Naive thymus-derived CD4-positive, alpha-beta T cell (primary cell): Measurements from ENCODE around the gene APBA2. TPM values are rescaled to one million over a fixed set of nuclear protein-coding genes. Genes with fewer than 3 reads are reported as not detected.

Experiments used
- ATAC-seq: fragments of 150-1000 bp; cut with Tn5 transposase; 2 replicates; pipeline ENCODE4 v1.10.0; 2021; ENCODE audit warnings: mild to moderate bottlenecking, moderate library complexity
- CTCF ChIA-PET: fragments of 350-600 bp; sonication (Branson Sonifier 250); formaldehyde crosslinking; loops from one replicate; lab custom pipeline; 2021; ENCODE audit warnings: antibody characterized with exemption; lab: Charles Lee
- POLR2A ChIA-PET: fragments of 350-600 bp; sonication (Branson Sonifier 250); formaldehyde crosslinking; loops from one replicate; lab custom pipeline; 2021; ENCODE audit warnings: antibody characterized with exemption, inconsistent platforms; lab: Charles Lee
- DNase-seq, 9 donors: peaks; one replicate each; pipeline versions ENCODE4 v3.0.0 to v3.0.0-alpha.2; 2020 to 2022; ENCODE audit warnings: mixed read lengths in 1 of 9
- H3K27ac ChIP-seq: one replicate; pipeline ENCODE4 v1.7.0; 2013; ENCODE audit warnings: mild to moderate bottlenecking, low read depth, low read length, moderate library complexity
- H3K27me3 ChIP-seq, 2 donors: one replicate each; pipeline ENCODE4 v1.7.0; 2013; ENCODE audit warnings: low read length in 2 of 2, mild to moderate bottlenecking in 2 of 2, moderate library complexity in 2 of 2; ENCODE audit not compliant: control insufficient read depth in 2 of 2, insufficient read depth in 2 of 2
- H3K36me3 ChIP-seq, 3 experiments: 1 replicate in 2 of 3; 2 replicates in 1 of 3; pipeline ENCODE4 v1.7.0; 2013; ENCODE audit warnings: low read length in 3 of 3, mild to moderate bottlenecking in 3 of 3, moderate library complexity in 1 of 3; ENCODE audit not compliant: insufficient read depth in 3 of 3, control insufficient read depth in 2 of 3
- H3K4me1 ChIP-seq, 2 donors: one replicate each; pipeline ENCODE4 v1.7.0; 2013; ENCODE audit warnings: low read length in 2 of 2, mild to moderate bottlenecking in 2 of 2, moderate library complexity in 1 of 2; ENCODE audit not compliant: control insufficient read depth in 2 of 2, insufficient read depth in 2 of 2
- H3K4me3 ChIP-seq: 2 replicates; pipeline ENCODE4 v1.7.0; 2013; ENCODE audit warnings: mild to moderate bottlenecking, low read length
- H3K9me3 ChIP-seq, 3 experiments: 1 replicate in 2 of 3; 2 replicates in 1 of 3; pipeline ENCODE4 v1.7.0; 2013; ENCODE audit warnings: low read length in 3 of 3; ENCODE audit not compliant: control insufficient read depth in 2 of 3
- H3K27ac Mint-ChIP-seq, 9 donors: one replicate each; pipeline ENCODE4 v1.8.0; 2020 to 2022; ENCODE audit warnings: mixed read lengths in 9 of 9, mild to moderate bottlenecking in 8 of 9, moderate library complexity in 5 of 9, inconsistent platforms in 2 of 9
- H3K27me3 Mint-ChIP-seq, 5 donors: one replicate each; pipeline ENCODE4 v1.8.0; 2021 to 2022; ENCODE audit warnings: mixed read lengths in 5 of 5, mild to moderate bottlenecking in 1 of 5
- H3K36me3 Mint-ChIP-seq, 5 donors: one replicate each; pipeline ENCODE4 v1.8.0; 2020 to 2022; ENCODE audit warnings: mixed read lengths in 5 of 5, mild to moderate bottlenecking in 3 of 5, inconsistent platforms in 1 of 5
- H3K4me1 Mint-ChIP-seq, 7 donors: one replicate each; pipeline ENCODE4 v1.8.0; 2020 to 2022; ENCODE audit warnings: mixed read lengths in 7 of 7, mild to moderate bottlenecking in 3 of 7, inconsistent platforms in 1 of 7
- H3K4me3 Mint-ChIP-seq, 10 donors: one replicate each; pipeline ENCODE4 v1.8.0; 2020 to 2022; ENCODE audit warnings: mild to moderate bottlenecking in 10 of 10, mixed read lengths in 10 of 10, moderate library complexity in 6 of 10, inconsistent platforms in 2 of 10
- H3K9me3 Mint-ChIP-seq, 11 donors: one replicate each; pipeline ENCODE4 v1.8.0; 2020 to 2022; ENCODE audit warnings: mixed read lengths in 11 of 11, mild to moderate bottlenecking in 4 of 11, inconsistent platforms in 1 of 11, moderate library complexity in 1 of 11
- intact Hi-C, 2 donors: fragments of 100-400 bp; cut with micrococcal nuclease; formaldehyde crosslinking; loops; one replicate each; pipeline ENCODE4 v1.15.1; 2023
- polyA plus RNA-seq, 2 donors: library from polyadenylated mRNA; unstranded; fragments of 300-500 nt; fragmentation: Illumina TruSeq; gene quantifications; one replicate each; pipeline ENCODE4 v1.2.3, GENCODE V29; 2021
- total RNA-seq, 6 experiments: library from RNA in 5 of 6; stranded (reverse) in 5 of 6; gene quantifications; 1 replicate in 5 of 6; 2 replicates in 1 of 6; pipeline ENCODE4 v1.2.3 and lab custom pipeline; 2021 to 2026

Gene APBA2
- total and polyA plus RNA-seq, 7 experiments from 2014 or later = 7.7 to 139 (median 110) TPM

DNA sequence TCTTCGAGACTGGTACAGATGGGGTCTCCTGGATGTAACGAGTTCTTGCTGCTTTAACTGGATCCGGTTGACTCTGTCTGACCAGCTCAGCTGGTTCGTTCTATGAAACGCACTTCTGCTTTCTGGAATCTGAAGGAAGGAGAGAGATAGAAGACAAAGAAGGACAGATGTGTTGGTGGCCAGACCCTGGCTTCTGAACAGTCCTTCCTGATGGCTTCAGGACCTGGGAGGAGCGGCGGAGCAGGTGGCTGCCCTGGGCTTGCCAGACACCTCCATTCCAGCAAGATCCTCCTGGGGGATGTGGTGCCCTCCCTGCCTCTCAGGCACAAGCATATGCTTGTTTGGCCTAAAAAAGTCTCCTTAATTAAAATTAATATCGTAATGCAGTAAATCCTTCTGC is 99.9 kb downstream of the APBA2 start:
- Histone ChIP-seq H3K4me3 (no peak overlapping the region), H3K27me3 (no peaks in the 10 kb centered on the region), H3K4me1 (peaks cover 0 to 20% of the 10 kb centered on the region in 2 donors), H3K27ac (no peak overlapping the region), H3K9me3 (no peaks in the 10 kb centered on the region), H3K36me3 (peaks cover 0 to 3% (median 0%) of the 10 kb centered on the region in 3 experiments)
- no peak for DNase-seq
- peaks cover 10 to 78% (median 57%) of the 10 kb centered on the region in 7 donors for H3K4me1 Mint-ChIP-seq
- POLR2A ChIA-PET = no interaction called here
- peak overlapping the region in 5 of 9 donors; percentile 14 to 79 (median 67) for H3K27ac Mint-ChIP-seq
- H3K36me3 Mint-ChIP-seq = peaks cover 0 to 21% (median 7%) of the 10 kb centered on the region in 5 donors
- ATAC-seq = no peak
- H3K27me3 Mint-ChIP-seq = no peaks in the 10 kb centered on the region
- intact Hi-C loops = no loop called here
- CTCF ChIA-PET = no interaction called here
- H3K9me3 Mint-ChIP-seq = peaks cover 0 to 4% (median 0%) of the 10 kb centered on the region in 11 donors
- H3K4me3 Mint-ChIP-seq = peak overlapping the region in 5 of 10 donors; percentile 21 to 74 (median 46)

DNA sequence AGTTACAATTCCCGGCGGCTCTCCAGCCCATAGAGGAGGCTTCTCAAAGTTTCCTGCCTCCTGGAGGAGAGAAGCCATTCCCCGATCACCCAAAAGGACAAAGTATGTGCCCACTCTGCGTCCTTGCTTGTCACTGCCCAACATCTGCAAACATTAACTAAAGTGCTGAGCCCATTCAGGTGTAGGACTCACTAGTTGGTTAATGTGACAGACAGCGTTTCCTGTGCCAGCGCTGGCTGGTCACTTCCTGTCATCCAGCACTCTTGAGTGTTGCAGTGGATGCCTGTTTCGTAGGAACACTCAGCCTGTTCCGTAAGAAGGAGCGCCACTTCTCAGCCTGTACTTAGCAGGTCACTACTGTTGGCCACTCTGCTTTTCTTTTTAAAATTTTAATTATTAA is 100.3 kb downstream of the APBA2 start:
- Histone ChIP-seq H3K4me1 (peaks cover 0 to 20% of the 10 kb centered on the region in 2 donors), H3K4me3 (no peak overlapping the region), H3K9me3 (no peaks in the 10 kb centered on the region), H3K36me3 (peaks cover 0 to 3% (median 0%) of the 10 kb centered on the region in 3 experiments), H3K27me3 (no peaks in the 10 kb centered on the region), H3K27ac (no peak overlapping the region)
- H3K4me3 Mint-ChIP-seq = peak overlapping the region in 4 of 10 donors; percentile 33 to 74 (median 60)
- ChIA-PET CTCF (no interaction called here), POLR2A (no interaction called here)
- H3K27ac Mint-ChIP-seq = peak overlapping the region in 3 of 9 donors; percentile 14 to 79 (median 67)
- ATAC-seq (peak; percentile 66), DNase-seq (no peak)
- intact Hi-C loops = no loop called here
- no peaks in the 10 kb centered on the region for H3K27me3 Mint-ChIP-seq
- H3K4me1 Mint-ChIP-seq = peaks cover 10 to 75% (median 59%) of the 10 kb centered on the region in 7 donors
- H3K9me3 Mint-ChIP-seq = peaks cover 0 to 4% (median 0%) of the 10 kb centered on the region in 11 donors
- peaks cover 0 to 18% (median 7%) of the 10 kb centered on the region in 5 donors for H3K36me3 Mint-ChIP-seq

DNA sequence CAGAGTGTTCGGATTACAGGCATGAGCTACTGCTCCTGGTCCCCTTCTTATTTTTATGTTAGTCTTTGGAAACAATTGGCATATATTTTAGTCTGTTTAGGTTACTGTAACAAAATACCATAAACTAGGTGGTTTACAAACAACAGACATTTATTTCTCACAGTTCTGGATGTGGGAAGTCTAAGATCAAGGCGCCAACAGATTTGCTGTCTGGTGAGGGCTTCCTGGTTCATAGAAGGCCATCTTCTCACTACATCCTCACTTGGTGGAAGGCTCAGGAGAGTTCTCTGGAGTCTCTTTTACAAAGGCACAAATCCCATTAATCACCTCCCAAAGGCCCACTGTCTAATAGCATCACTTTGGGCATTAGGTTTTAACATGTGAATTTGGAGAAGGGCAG is 101.0 kb downstream of the APBA2 start:
- H3K4me3 ChIP-seq = no peak overlapping the region
- peak overlapping the region in 1 of 9 donors; percentile 40 for H3K27ac Mint-ChIP-seq
- H3K4me3 Mint-ChIP-seq = peak overlapping the region in 1 of 10 donors; percentile 21

DNA sequence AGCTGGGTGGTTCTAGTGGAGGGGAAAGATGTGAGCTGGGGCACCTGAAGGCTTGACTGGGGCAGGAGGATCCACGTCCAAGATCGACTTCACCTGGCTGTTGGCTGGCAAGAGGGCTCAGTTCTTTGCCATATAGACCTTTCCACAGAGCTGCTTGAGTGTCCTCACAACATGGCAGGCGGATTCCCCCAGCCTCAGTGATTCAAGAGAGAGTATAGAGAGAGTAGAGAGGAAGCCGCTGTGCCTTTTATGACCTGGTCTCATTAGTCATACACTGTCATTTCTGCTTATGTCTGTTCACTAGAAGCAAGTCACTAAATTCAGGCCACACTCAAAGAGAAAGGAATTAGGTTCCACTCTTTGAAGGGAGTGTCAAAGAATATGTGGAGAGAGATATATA is 101.6 kb downstream of the APBA2 start:
- H3K36me3 Mint-ChIP-seq = peaks cover 0 to 16% (median 7%) of the 10 kb centered on the region in 5 donors
- Histone ChIP-seq H3K4me3 (no peak overlapping the region), H3K27ac (no peak overlapping the region), H3K36me3 (peaks cover 0 to 3% (median 0%) of the 10 kb centered on the region in 3 experiments), H3K9me3 (no peaks in the 10 kb centered on the region), H3K27me3 (no peaks in the 10 kb centered on the region), H3K4me1 (peaks cover 0 to 20% of the 10 kb centered on the region in 2 donors)
- peaks cover 0 to 4% (median 0%) of the 10 kb centered on the region in 11 donors for H3K9me3 Mint-ChIP-seq
- intact Hi-C loops = no loop called here
- CTCF ChIA-PET = no interaction called here
- POLR2A ChIA-PET = no interaction called here
- peaks cover 10 to 82% (median 54%) of the 10 kb centered on the region in 7 donors for H3K4me1 Mint-ChIP-seq
- H3K27me3 Mint-ChIP-seq = no peaks in the 10 kb centered on the region
- H3K4me3 Mint-ChIP-seq = peak overlapping the region in 1 of 10 donors; percentile 10
- peak overlapping the region in 2 of 9 donors; percentile 0 to 40 for H3K27ac Mint-ChIP-seq
- ATAC-seq (no peak), DNase-seq (no peak)

More for the DNA sequence above, 101.0 kb downstream of the APBA2 start:
- CTCF ChIA-PET = no interaction called here
- ATAC-seq = no peak
- no peak for DNase-seq
- H3K36me3 Mint-ChIP-seq = peaks cover 0 to 16% (median 7%) of the 10 kb centered on the region in 5 donors
- H3K27me3 ChIP-seq = no peaks in the 10 kb centered on the region
- intact Hi-C loops = no loop called here
- peaks cover 0 to 4% (median 0%) of the 10 kb centered on the region in 11 donors for H3K9me3 Mint-ChIP-seq
- H3K27me3 Mint-ChIP-seq = no peaks in the 10 kb centered on the region
- H3K36me3 ChIP-seq = peaks cover 0 to 3% (median 0%) of the 10 kb centered on the region in 3 experiments
- peaks cover 0 to 20% of the 10 kb centered on the region in 2 donors for H3K4me1 ChIP-seq
- peaks cover 10 to 77% (median 57%) of the 10 kb centered on the region in 7 donors for H3K4me1 Mint-ChIP-seq
- no peak overlapping the region for H3K27ac ChIP-seq
- POLR2A ChIA-PET = no interaction called here
- H3K9me3 ChIP-seq = no peaks in the 10 kb centered on the region

DNA sequence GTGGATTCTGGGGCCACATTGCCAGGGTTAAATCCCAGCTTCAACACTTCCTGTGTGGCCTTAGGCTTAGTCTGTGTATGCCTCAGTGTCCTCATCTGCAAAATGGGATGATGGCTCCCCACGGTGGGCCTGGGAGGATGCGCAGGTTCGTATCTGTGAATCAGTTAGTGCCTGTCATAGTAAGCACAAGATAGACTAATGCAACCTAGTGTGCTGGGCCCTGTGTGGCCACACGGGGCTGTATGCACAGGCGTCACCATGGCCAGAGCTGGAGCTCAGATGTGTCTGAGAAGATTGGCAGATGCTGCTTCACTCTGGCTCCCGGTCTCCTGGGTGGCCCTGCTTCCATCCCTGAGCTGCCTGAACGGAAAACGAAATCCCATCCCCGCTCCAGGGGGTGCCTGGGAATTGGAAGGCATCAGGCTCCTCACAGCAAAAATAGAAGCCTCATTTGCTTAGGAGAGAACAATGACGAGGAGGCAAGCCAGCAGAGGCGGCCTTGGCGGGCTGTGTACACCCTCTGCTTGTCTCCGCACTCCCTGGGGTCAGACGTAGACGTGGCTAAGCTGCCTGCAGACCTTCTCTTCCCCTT is 103.6 kb downstream of the APBA2 start:
- Histone ChIP-seq H3K4me1 (peaks cover 0 to 21% of the 10 kb centered on the region in 2 donors), H3K27ac (no peak overlapping the region), H3K36me3 (peaks cover 0 to 3% (median 0%) of the 10 kb centered on the region in 3 experiments), H3K4me3 (no peak overlapping the region), H3K27me3 (no peaks in the 10 kb centered on the region), H3K9me3 (no peaks in the 10 kb centered on the region)
- ChIA-PET CTCF (interaction anchor here (1.1 kb wide), 1 partner anchor 18 kb away, joined by 3 read pairs; no protein-coding TSS in a partner anchor), POLR2A (no interaction called here)
- no peak for DNase-seq
- H3K4me1 Mint-ChIP-seq = peaks cover 10 to 84% (median 60%) of the 10 kb centered on the region in 7 donors
- H3K9me3 Mint-ChIP-seq = peaks cover 0 to 4% (median 0%) of the 10 kb centered on the region in 11 donors
- ATAC-seq = no peak
- H3K36me3 Mint-ChIP-seq = peaks cover 0 to 16% (median 7%) of the 10 kb centered on the region in 5 donors
- intact Hi-C loops = no loop called here
- no peak overlapping the region for H3K4me3 Mint-ChIP-seq
- no peaks in the 10 kb centered on the region for H3K27me3 Mint-ChIP-seq
- peak overlapping the region in 3 of 9 donors; percentile 30 to 57 (median 38) for H3K27ac Mint-ChIP-seq

DNA sequence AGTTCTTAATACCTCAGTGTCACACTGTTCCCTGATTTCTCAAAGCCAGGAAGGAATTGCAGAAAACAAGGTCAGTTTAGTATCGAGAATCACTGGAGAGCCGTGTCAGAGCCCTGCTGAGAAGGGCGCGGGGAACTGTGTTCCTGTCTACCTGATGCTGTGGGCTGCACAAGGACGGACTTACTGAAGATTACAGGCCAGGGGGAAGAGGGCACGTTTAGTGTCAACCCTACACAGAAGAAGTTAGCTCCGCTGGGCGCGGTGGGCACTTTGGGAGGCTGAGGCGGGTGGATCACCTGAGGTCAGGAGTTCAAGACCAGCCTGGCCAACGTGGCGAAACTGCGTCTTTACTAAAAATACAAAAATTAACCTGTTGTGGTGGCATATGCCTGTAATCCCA is 104.1 kb downstream of the APBA2 start:
- Mint-ChIP-seq H3K27me3 (no peaks in the 10 kb centered on the region), H3K36me3 (peaks cover 0 to 16% (median 7%) of the 10 kb centered on the region in 5 donors), H3K4me1 (peaks cover 13 to 84% (median 60%) of the 10 kb centered on the region in 7 donors), H3K27ac (peak overlapping the region in 1 of 9 donors; percentile 57), H3K4me3 (no peak overlapping the region), H3K9me3 (peaks cover 0 to 4% (median 0%) of the 10 kb centered on the region in 11 donors)
- H3K9me3 ChIP-seq = no peaks in the 10 kb centered on the region
- H3K27ac ChIP-seq = no peak overlapping the region
- no peaks in the 10 kb centered on the region for H3K27me3 ChIP-seq
- DNase-seq = no peak
- H3K4me3 ChIP-seq = no peak overlapping the region
- POLR2A ChIA-PET = no interaction called here
- H3K36me3 ChIP-seq = peaks cover 0 to 3% (median 0%) of the 10 kb centered on the region in 3 experiments
- intact Hi-C loops = no loop called here
- H3K4me1 ChIP-seq = peaks cover 0 to 26% of the 10 kb centered on the region in 2 donors
- CTCF ChIA-PET = no interaction called here
- ATAC-seq = no peak
